ENCODE data around the gene APC2. TPM values are rescaled to one million over a fixed set of nuclear protein-coding genes. Genes with fewer than 3 reads are reported as not detected.

Gene APC2
- total RNA-seq, 1 experiment from 2014 or later: 1.4 TPM

DNA sequence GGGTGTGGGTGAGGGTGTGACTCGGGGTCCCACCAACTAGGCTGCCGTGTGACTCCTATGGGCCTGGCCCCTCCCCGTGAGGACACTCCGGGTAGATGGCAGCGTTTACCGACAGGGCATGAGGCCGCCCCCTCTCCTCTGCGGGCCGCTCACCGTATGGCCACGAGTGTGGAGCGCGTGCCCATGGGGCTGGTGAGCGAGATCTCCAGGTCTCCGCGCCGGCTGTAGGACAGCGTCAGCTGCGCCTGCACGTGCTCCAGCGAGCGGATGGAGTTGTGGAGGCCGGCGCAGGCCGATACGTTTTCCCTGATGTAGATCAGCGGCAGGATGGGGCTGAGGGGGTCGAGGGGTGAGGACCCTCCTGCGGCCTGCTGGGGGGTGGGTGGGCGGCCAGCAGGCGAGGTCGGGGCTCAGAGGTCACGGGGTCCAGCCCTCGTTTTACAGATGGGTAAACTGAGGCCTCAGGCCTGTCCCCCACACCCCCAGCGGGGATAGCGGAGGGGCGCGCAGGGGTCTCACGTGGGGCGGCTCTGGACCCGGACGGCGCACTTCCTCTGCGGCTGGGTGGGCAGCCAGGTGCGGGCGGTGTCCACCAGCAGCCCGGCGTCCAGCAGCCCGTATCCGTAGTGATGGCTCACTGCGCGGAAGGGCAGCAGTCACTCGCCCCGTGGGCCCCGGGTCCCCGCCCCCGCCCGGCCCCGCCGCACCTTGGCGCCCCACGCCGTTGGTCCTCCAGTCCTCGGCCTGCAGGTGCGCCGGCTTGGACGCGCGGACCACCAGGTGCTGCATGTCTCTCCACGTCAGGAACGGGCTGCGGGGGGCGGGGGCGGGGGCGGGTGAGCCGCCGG, 33.4 kb downstream of the APC2 start:
- POLR2A ChIA-PET (ENCODE audit: unreplicated experiment): no interaction called here
- no peak overlapping the region for H3K9ac ChIP-seq (ENCODE audit: low read length)
- CTCF ChIA-PET: no interaction called here
- intact Hi-C loops (cut with micrococcal nuclease): no loop called here
- H3K9me2 ChIP-seq (replicated peaks; ENCODE audit: low read length): no peaks in the 10 kb centered on the region
- H3K36me3 ChIP-seq (ENCODE audit: low read depth, low read length): no peaks in the 10 kb centered on the region
- no peak overlapping the region for H3K4me3 ChIP-seq (ENCODE audit: low read length)
- no peaks in the 10 kb centered on the region for H3K27me3 ChIP-seq (ENCODE audit: low read length)
- BruUV-seq (replicated peaks): no TSS peak
- H3K9me3 ChIP-seq (ENCODE audit: low read length): no peaks in the 10 kb centered on the region
- TF ChIP-seq EZH2 (IDR thresholded peaks at IDR 0.05; ENCODE audit: low read length, unreplicated experiment) (no peak), EZH2phosphoT487 (IDR thresholded peaks at IDR 0.05; ENCODE audit: borderline replicate concordance, low read length) (no peak)
- TF ChIP-seq, protein P1, sequence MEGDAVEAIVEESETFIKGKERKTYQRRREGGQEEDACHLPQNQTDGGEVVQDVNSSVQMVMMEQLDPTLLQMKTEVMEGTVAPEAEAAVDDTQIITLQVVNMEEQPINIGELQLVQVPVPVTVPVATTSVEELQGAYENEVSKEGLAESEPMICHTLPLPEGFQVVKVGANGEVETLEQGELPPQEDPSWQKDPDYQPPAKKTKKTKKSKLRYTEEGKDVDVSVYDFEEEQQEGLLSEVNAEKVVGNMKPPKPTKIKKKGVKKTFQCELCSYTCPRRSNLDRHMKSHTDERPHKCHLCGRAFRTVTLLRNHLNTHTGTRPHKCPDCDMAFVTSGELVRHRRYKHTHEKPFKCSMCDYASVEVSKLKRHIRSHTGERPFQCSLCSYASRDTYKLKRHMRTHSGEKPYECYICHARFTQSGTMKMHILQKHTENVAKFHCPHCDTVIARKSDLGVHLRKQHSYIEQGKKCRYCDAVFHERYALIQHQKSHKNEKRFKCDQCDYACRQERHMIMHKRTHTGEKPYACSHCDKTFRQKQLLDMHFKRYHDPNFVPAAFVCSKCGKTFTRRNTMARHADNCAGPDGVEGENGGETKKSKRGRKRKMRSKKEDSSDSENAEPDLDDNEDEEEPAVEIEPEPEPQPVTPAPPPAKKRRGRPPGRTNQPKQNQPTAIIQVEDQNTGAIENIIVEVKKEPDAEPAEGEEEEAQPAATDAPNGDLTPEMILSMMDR (conservative IDR thresholded peaks at IDR 0.05; ENCODE audit: low read depth, low read length): no peak
- H4K20me1 ChIP-seq (ENCODE audit: low read length): no peaks in the 10 kb centered on the region
- no peak overlapping the region for H2AFZ ChIP-seq (ENCODE audit: low read length)
- DNase-seq: no peak
- H3F3A ChIP-seq (ENCODE audit: low read length, unreplicated experiment): no peaks in the 10 kb centered on the region
- H3K79me2 ChIP-seq (ENCODE audit: low read length): peaks cover 7% of the 10 kb centered on the region
- no peak overlapping the region for H3K27ac ChIP-seq (ENCODE audit: low read length)
- H3K4me2 ChIP-seq (ENCODE audit: low read length): no peak overlapping the region
- no peaks in the 10 kb centered on the region for H3K4me1 ChIP-seq (ENCODE audit: insufficient read depth, low read length)
- no peak for ATAC-seq

DNA sequence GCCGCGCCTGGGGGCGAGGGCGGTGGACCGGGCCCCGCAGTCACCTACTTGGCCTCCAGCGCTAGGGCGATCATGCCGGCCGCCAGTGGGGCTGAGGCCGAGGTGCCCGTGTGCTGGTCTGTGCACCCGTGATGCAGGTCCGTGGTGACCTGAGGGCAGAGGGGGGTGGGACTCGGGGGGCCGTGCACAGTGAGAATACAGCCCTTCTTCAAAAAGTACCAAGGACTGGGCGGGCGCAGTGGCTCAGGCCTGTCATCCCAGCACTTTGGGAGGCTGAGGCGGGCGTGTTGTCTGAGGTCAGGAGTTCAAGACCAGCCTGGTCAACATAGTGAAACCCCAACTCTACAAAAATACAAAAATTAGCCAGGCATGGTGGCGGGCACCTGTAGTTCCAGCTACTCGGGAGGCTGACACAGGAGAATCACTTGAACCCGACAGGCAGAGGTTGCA, 34.1 kb downstream of the APC2 start:
- H3K4me2 ChIP-seq (ENCODE audit: low read length): no peak overlapping the region
- H3K27ac ChIP-seq (ENCODE audit: low read length): no peak overlapping the region
- no peak overlapping the region for H2AFZ ChIP-seq (ENCODE audit: low read length)
- H3K79me2 ChIP-seq (ENCODE audit: low read length): 0 out of 2 replicates have a peak, but pooled peaks cover under 1% of the 10 kb centered on the region
- H3K36me3 ChIP-seq (ENCODE audit: low read depth, low read length): no peaks in the 10 kb centered on the region
- BruUV-seq (replicated peaks): no TSS peak
- TF ChIP-seq EZH2phosphoT487 (IDR thresholded peaks at IDR 0.05; ENCODE audit: borderline replicate concordance, low read length): no peak
- no peak for TF ChIP-seq EZH2 (IDR thresholded peaks at IDR 0.05; ENCODE audit: low read length, unreplicated experiment)
- TF ChIP-seq, protein P1 (conservative IDR thresholded peaks at IDR 0.05; ENCODE audit: low read depth, low read length): no peak
- H3K9me3 ChIP-seq (ENCODE audit: low read length): no peaks in the 10 kb centered on the region
- H3K4me3 ChIP-seq (ENCODE audit: low read length): no peak overlapping the region
- no peaks in the 10 kb centered on the region for H3K27me3 ChIP-seq (ENCODE audit: low read length)
- no peaks in the 10 kb centered on the region for H3F3A ChIP-seq (ENCODE audit: low read length, unreplicated experiment)
- no peaks in the 10 kb centered on the region for H4K20me1 ChIP-seq (ENCODE audit: low read length)
- CTCF ChIA-PET: no interaction called here
- H3K9me2 ChIP-seq (replicated peaks; ENCODE audit: low read length): no peaks in the 10 kb centered on the region
- POLR2A ChIA-PET (ENCODE audit: unreplicated experiment): no interaction called here
- intact Hi-C loops (cut with micrococcal nuclease): no loop called here
- ATAC-seq (no peak), DNase-seq (no peak)
- H3K4me1 ChIP-seq (ENCODE audit: insufficient read depth, low read length): no peaks in the 10 kb centered on the region
- no peak overlapping the region for H3K9ac ChIP-seq (ENCODE audit: low read length)

Data from PC-3 (cell line).